Esophagus muscularis mucosa (tissue), 4 donors: ENCODE results near the gene MGME1. TPM values are rescaled to one million over a fixed set of nuclear protein-coding genes. Genes with fewer than 3 reads are reported as not detected.

ENCODE experiments used
- DNase-seq: peaks from one replicate; pipeline ENCODE4 v3.0.0-alpha.2; 2017; ENCODE audit errors: extremely low spot score
- H3K27ac ChIP-seq, 4 donors: fragments of 200-600 bp; sonication (generic); replicated peaks in 1 of 4; 1 replicate in 3 of 4; 2 replicates in 1 of 4; pipeline ENCODE4 v1.5.1; 2016 to 2019; ENCODE audit warnings: mild to moderate bottlenecking in 1 of 4
- H3K27me3 ChIP-seq, 4 donors: fragments of 200-600 bp; sonication (generic); one replicate each; pipeline versions ENCODE4 v1.5.1 to v1.6.0; 2016 to 2019
- H3K36me3 ChIP-seq, 4 donors: fragments of 200-600 bp; sonication (generic); one replicate each; pipeline ENCODE4 v1.5.1; 2016 to 2019
- H3K4me1 ChIP-seq, 4 donors: fragments of 200-600 bp; sonication (generic); one replicate each; pipeline ENCODE4 v1.5.1; 2016 to 2019
- H3K4me3 ChIP-seq, 4 donors: fragments of 200-600 bp; sonication (generic); 1 replicate in 2 of 4; 2 replicates in 2 of 4; pipeline ENCODE4 v1.5.1; 2016 to 2019; ENCODE audit warnings: mild to moderate bottlenecking in 4 of 4, moderate library complexity in 1 of 4
- H3K9me3 ChIP-seq, 4 donors: fragments of 200-600 bp; sonication (generic); 1 replicate in 3 of 4; 2 replicates in 1 of 4; pipeline ENCODE4 v1.5.1; 2016 to 2019
- CTCF ChIP-seq, 3 experiments: fragments of 200-600 bp in 2 of 3; fragments of 450-650 bp in 1 of 3; sonication (generic) in 2 of 3; IDR thresholded peaks; one replicate each; pipeline ENCODE4 v1.5.1; 2017 to 2019; ENCODE audit warnings: antibody characterized with exemption in 3 of 3, mild to moderate bottlenecking in 2 of 3, moderate library complexity in 1 of 3
- EP300 ChIP-seq: sonication (generic); formaldehyde crosslinking; IDR thresholded peaks from one replicate; pipeline ENCODE4 v1.6.1; 2017; ENCODE audit warnings: antibody characterized with exemption
- POLR2A ChIP-seq: fragments of 450-650 bp; IDR thresholded peaks from one replicate; pipeline ENCODE4 v1.6.1; 2017; ENCODE audit warnings: antibody characterized with exemption, moderate library complexity, mild to moderate bottlenecking, low read depth
- POLR2AphosphoS5 ChIP-seq, 2 donors: sonication (generic); formaldehyde crosslinking; IDR thresholded peaks; one replicate each; pipeline ENCODE4 v1.6.1; 2017; ENCODE audit warnings: antibody characterized with exemption in 2 of 2
- WGBS: methylation state at CpG from one replicate; pipeline ENCODE4 v1.1.5; 2018; 5-methylcytosine and 5-hydroxymethylcytosine counted together
- intact Hi-C: fragments of 100-400 bp; cut with DNase I; formaldehyde crosslinking; loops from one replicate; pipeline ENCODE4 v1.15.1; 2023
- total RNA-seq, 4 donors: library from RNA; depleted of rRNA; stranded (reverse); fragments of >200 nt; gene quantifications; one replicate each; pipeline versions ENCODE4 v1.1.0 to v1.2.1, GENCODE V29; 2016

The MGME1 gene
- total RNA-seq, 4 donors from 2014 or later = 5.2 to 6.5 (median 6.0) TPM

DNA sequence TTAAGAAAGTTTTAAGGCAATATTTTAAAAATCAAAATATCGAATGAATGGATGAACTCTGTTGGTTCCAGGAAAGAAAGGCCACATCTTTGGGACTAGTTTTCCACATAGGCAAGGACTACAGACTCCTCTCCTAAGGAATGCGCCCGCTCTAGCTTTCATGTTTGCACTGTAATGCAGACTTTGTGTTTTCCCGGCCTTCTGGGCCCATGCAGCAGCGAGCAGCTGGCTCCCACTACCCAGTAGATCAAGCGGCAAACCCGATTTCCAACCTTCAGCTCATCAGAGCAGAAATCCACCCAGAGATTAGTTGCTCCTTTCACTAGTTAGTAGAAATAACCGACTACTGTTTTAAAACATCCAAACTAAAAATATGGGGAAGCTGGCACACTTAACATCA lies 61.2 kb downstream of the MGME1 start:
- intact Hi-C loops = no loop called here
- H3K27me3 ChIP-seq = no peaks in the 10 kb centered on the region
- H3K4me3 ChIP-seq = no peak overlapping the region
- H3K36me3 ChIP-seq = no peaks in the 10 kb centered on the region
- H3K27ac ChIP-seq = no peak overlapping the region
- DNase-seq = no peak
- H3K9me3 ChIP-seq = no peaks in the 10 kb centered on the region
- WGBS = 88% methylated on average over 8 of the region's 8 CpGs
- H3K4me1 ChIP-seq = no peaks in the 10 kb centered on the region
- no peak for TF ChIP-seq EP300
- no peak for TF ChIP-seq POLR2A
- no peak for TF ChIP-seq POLR2AphosphoS5 (IDR thresholded peaks at IDR 0.05)
- no peak for TF ChIP-seq CTCF (IDR thresholded peaks at IDR 0.05)

DNA sequence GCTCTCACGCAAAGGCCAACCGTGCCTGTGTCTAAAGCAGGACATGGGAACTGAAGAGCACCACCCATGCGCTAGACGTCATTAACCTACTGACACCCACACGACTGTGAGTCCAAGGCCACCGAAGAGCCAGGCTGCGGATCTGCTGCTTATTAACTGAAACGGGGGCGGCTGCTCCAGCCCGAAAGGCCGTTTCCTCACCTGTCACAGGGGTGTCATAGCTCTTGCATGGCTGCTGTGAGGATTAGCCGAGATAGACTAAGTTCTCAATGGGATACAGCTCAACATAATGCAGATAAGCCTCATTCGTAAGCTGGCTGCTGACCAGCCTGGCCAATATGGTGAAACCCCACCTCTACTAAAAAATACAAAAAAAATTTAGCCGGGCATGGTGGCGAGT lies 62.2 kb downstream of the MGME1 start:
- H3K9me3 ChIP-seq = no peaks in the 10 kb centered on the region
- no peak overlapping the region for H3K27ac ChIP-seq
- H3K27me3 ChIP-seq = no peaks in the 10 kb centered on the region
- WGBS = 90% methylated on average over 6 of the region's 15 CpGs
- intact Hi-C loops = no loop called here
- no peak for DNase-seq
- TF ChIP-seq EP300 (no peak), CTCF (IDR thresholded peaks at IDR 0.05) (no peak), POLR2A (no peak), POLR2AphosphoS5 (IDR thresholded peaks at IDR 0.05) (no peak)
- no peak overlapping the region for H3K4me3 ChIP-seq
- H3K36me3 ChIP-seq = no peaks in the 10 kb centered on the region
- H3K4me1 ChIP-seq = no peaks in the 10 kb centered on the region

GRCh38 chr20:18031888-18032509 lies 63.2 kb downstream of the MGME1 start:
- Histone ChIP-seq H3K27ac (no peak overlapping the region), H3K27me3 (no peaks in the 10 kb centered on the region), H3K4me3 (no peak overlapping the region), H3K9me3 (no peaks in the 10 kb centered on the region), H3K4me1 (no peaks in the 10 kb centered on the region), H3K36me3 (no peaks in the 10 kb centered on the region)
- WGBS = 75% methylated on average over 7 of the region's 7 CpGs
- intact Hi-C loops = no loop called here
- no peak for DNase-seq
- no peak for TF ChIP-seq POLR2A
- no peak for TF ChIP-seq POLR2AphosphoS5 (IDR thresholded peaks at IDR 0.05)
- TF ChIP-seq EP300 = no peak
- TF ChIP-seq CTCF (IDR thresholded peaks at IDR 0.05) = no peak

- Histone ChIP-seq H3K4me3 (no peak overlapping the region), H3K36me3 (no peaks in the 10 kb centered on the region), H3K4me1 (no peaks in the 10 kb centered on the region), H3K27ac (no peak overlapping the region), H3K27me3 (no peaks in the 10 kb centered on the region), H3K9me3 (no peaks in the 10 kb centered on the region)
- intact Hi-C loops = no loop called here
- DNase-seq = no peak
- TF ChIP-seq CTCF (IDR thresholded peaks at IDR 0.05) (no peak), POLR2A (no peak), EP300 (no peak), POLR2AphosphoS5 (IDR thresholded peaks at IDR 0.05) (no peak)
- WGBS = 80% methylated on average over 17 of the region's 17 CpGs
Measured at GRCh38 chr20:18032977-18033892, 64.4 kb downstream of the MGME1 start.
